GM11168 (cell line): ENCODE data around the gene ACOT7.

Experiments
- in situ Hi-C: fragments of 300-500 bp; cut with MboI; formaldehyde crosslinking; loops from one replicate; pipeline ENCODE4 v1.12.0; 2022; ENCODE audit warnings: low sequenced_read_pairs; ENCODE audit not compliant: unreplicated experiment

Gene ACOT7

GRCh38 chr1:6294890-6295556, 98.5 kb downstream of the ACOT7 start:
- in situ Hi-C loops = no loop called here

- in situ Hi-C loops = no loop called here
Measured at GRCh38 chr1:6294080-6294889, 99.3 kb downstream of the ACOT7 start.

- in situ Hi-C loops = no loop called here
Measured at GRCh38 chr1:6292102-6292501, 101.5 kb downstream of the ACOT7 start.

- in situ Hi-C loops = no loop called here
Measured at GRCh38 chr1:6288665-6289064, 104.9 kb downstream of the ACOT7 start.

GRCh38 chr1:6288026-6288425, 105.5 kb downstream of the ACOT7 start:
- in situ Hi-C loops = no loop called here

- in situ Hi-C loops = no loop called here
Measured at GRCh38 chr1:6287431-6287886, 106.1 kb downstream of the ACOT7 start.

GRCh38 chr1:6287029-6287428, 106.5 kb downstream of the ACOT7 start:
- in situ Hi-C loops = no loop called here

- in situ Hi-C loops = no loop called here
Measured at GRCh38 chr1:6286266-6286665, 107.3 kb downstream of the ACOT7 start.

GRCh38 chr1:6285336-6285735, 108.2 kb downstream of the ACOT7 start:
- in situ Hi-C loops = no loop called here

- in situ Hi-C loops = no loop called here
Measured at GRCh38 chr1:6282577-6283270, 110.8 kb downstream of the ACOT7 start.

- in situ Hi-C loops = no loop called here
Measured at GRCh38 chr1:6281511-6282402, 111.8 kb downstream of the ACOT7 start.

- in situ Hi-C loops = no loop called here
Measured at GRCh38 chr1:6280761-6281451, 112.7 kb downstream of the ACOT7 start.

- in situ Hi-C loops = no loop called here
Measured at GRCh38 chr1:6279613-6280383, 113.8 kb downstream of the ACOT7 start.

- in situ Hi-C loops = no loop called here
Measured at GRCh38 chr1:6279066-6279465, 114.5 kb downstream of the ACOT7 start.

GRCh38 chr1:6278263-6278662, 115.3 kb downstream of the ACOT7 start:
- in situ Hi-C loops = no loop called here

GRCh38 chr1:6276811-6277555, 116.6 kb downstream of the ACOT7 start:
- in situ Hi-C loops = no loop called here

- in situ Hi-C loops = no loop called here
Measured at GRCh38 chr1:6275826-6276782, 117.5 kb downstream of the ACOT7 start.
